ENCODE results near the gene TOPBP1. TPM values are rescaled to one million over a fixed set of nuclear protein-coding genes. Genes with fewer than 3 reads are reported as not detected.

Gene TOPBP1
- total and polyA plus RNA-seq, 2 of the 8 experiments (the other 6 are each of a cell fraction or from before 2014, with no cell fraction given), result 19.7 to 35.9 TPM

DNA sequence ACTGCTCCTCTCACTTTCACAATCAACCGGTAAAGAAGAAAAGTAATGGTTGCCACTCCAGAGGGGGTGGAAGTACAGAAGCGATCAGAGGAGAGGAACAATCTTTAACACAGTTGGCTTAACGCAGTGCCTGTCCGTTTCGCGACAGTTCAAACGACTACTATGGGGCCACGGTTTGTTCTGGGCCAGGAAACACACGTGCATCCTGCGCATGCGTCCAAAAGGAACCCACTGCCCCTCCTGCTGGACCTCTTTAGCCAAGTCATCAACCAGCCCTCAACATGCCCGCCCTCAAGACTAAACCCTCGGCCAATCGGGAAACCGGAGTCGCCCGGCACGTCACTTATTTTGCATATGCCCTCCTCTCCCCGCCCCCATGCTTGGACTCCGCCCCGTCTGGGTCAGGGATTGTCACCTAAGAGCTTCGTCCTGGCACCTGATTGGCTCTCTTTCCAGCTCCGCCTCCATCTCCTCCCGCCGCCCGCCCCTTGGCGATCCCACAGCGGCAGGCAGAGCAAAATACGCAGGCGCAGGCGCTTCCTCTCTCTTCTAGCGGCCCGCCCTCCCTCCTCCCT is 88.6 kb downstream of the TOPBP1 start (continued):
- TF ChIP-seq SP2 (IDR thresholded peaks at IDR 0.05; ENCODE audit: low read length) (no peak), FOSL1 (IDR thresholded peaks at IDR 0.05; ENCODE audit: insufficient read depth, low read depth, low read length) (no peak), HDAC6 (IDR thresholded peaks at IDR 0.05; ENCODE audit: low read depth, low read length) (no peak), EZH2 (IDR thresholded peaks at IDR 0.05; ENCODE audit: low read depth, low read length, severe bottlenecking) (no peak), CBX5 (IDR thresholded peaks at IDR 0.05; ENCODE audit: low read depth, low read length) (no peak), SUZ12 (IDR thresholded peaks at IDR 0.05; ENCODE audit: low read length) (no peak), CHD1 (IDR thresholded peaks at IDR 0.05; ENCODE audit: low read depth, low read length) (no peak), CHD2 (IDR thresholded peaks at IDR 0.05; ENCODE audit: low read length) (no peak)
- TF ChIP-seq, protein P1, sequence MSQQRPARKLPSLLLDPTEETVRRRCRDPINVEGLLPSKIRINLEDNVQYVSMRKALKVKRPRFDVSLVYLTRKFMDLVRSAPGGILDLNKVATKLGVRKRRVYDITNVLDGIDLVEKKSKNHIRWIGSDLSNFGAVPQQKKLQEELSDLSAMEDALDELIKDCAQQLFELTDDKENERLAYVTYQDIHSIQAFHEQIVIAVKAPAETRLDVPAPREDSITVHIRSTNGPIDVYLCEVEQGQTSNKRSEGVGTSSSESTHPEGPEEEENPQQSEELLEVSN (IDR thresholded peaks at IDR 0.05), result peak; percentile 19; the same call in 1 of the 2 replicates
- TF ChIP-seq, protein P2, sequence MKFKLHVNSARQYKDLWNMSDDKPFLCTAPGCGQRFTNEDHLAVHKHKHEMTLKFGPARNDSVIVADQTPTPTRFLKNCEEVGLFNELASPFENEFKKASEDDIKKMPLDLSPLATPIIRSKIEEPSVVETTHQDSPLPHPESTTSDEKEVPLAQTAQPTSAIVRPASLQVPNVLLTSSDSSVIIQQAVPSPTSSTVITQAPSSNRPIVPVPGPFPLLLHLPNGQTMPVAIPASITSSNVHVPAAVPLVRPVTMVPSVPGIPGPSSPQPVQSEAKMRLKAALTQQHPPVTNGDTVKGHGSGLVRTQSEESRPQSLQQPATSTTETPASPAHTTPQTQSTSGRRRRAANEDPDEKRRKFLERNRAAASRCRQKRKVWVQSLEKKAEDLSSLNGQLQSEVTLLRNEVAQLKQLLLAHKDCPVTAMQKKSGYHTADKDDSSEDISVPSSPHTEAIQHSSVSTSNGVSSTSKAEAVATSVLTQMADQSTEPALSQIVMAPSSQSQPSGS (IDR thresholded peaks at IDR 0.05; ENCODE audit: low read length), result no peak

Data from H1 (cell line).